Measurements from ENCODE around the gene PTPRO. TPM values are rescaled to one million over a fixed set of nuclear protein-coding genes. Genes with fewer than 3 reads are reported as not detected.

The PTPRO gene
- total and polyA plus RNA-seq, 8 donors = 0.35 to 11.6 (median 0.68) TPM; not detected in 3

GRCh38 chr12:15495746-15496145, 173.4 kb downstream of the PTPRO start:
- intact Hi-C loops (cut with DNase I; ENCODE audit: low total_unique reads) = no loop called here
- TF ChIP-seq CTCF (IDR thresholded peaks at IDR 0.05) (no peak), POLR2AphosphoS5 (IDR thresholded peaks at IDR 0.05) (no peak), POLR2A (IDR thresholded peaks at IDR 0.05) (no peak), EP300 (IDR thresholded peaks at IDR 0.05) (no peak)
- DNase-seq = no peak
- peaks cover 0 to 8% (median 3%) of the 10 kb centered on the region in 4 donors for H3K9me3 ChIP-seq
- no peak overlapping the region for H3K4me3 ChIP-seq
- H3K27ac ChIP-seq = no peak overlapping the region
- no peaks in the 10 kb centered on the region for H3K4me1 ChIP-seq
- H3K36me3 ChIP-seq = no peaks in the 10 kb centered on the region
- 0% methylated on average over 1 of the region's 1 CpG for WGBS, 5 donors
- no peaks in the 10 kb centered on the region for H3K27me3 ChIP-seq

- intact Hi-C loops (cut with DNase I; ENCODE audit: low total_unique reads) = no loop called here
Measured at GRCh38 chr12:15496738-15497137, 174.4 kb downstream of the PTPRO start.

GRCh38 chr12:15497671-15498292, 175.5 kb downstream of the PTPRO start:
- intact Hi-C loops (cut with DNase I; ENCODE audit: low total_unique reads) = no loop called here
- WGBS, 5 donors = 45 to 57% (median 55%) methylated on average over 4 of the region's 4 CpGs
- peaks cover 0 to 5% (median 2%) of the 10 kb centered on the region in 4 donors for H3K9me3 ChIP-seq
- no peak for TF ChIP-seq POLR2AphosphoS5 (IDR thresholded peaks at IDR 0.05)
- no peak for TF ChIP-seq EP300 (IDR thresholded peaks at IDR 0.05)
- no peak overlapping the region for H3K27ac ChIP-seq
- no peak overlapping the region for H3K4me3 ChIP-seq
- peak in 1 of 2 donors; percentile 12 for DNase-seq
- H3K27me3 ChIP-seq = no peaks in the 10 kb centered on the region
- no peaks in the 10 kb centered on the region for H3K36me3 ChIP-seq
- H3K4me1 ChIP-seq = no peaks in the 10 kb centered on the region

More at GRCh38 chr12:15496738-15497137, 174.4 kb downstream of the PTPRO start:
- no peak for DNase-seq
- no peaks in the 10 kb centered on the region for H3K27me3 ChIP-seq
- no peak overlapping the region for H3K27ac ChIP-seq
- TF ChIP-seq CTCF (IDR thresholded peaks at IDR 0.05) (no peak), POLR2A (IDR thresholded peaks at IDR 0.05) (no peak), POLR2AphosphoS5 (IDR thresholded peaks at IDR 0.05) (no peak), EP300 (IDR thresholded peaks at IDR 0.05) (no peak)
- peaks cover 0 to 8% (median 3%) of the 10 kb centered on the region in 4 donors for H3K9me3 ChIP-seq
- no peak overlapping the region for H3K4me3 ChIP-seq
- H3K36me3 ChIP-seq = no peaks in the 10 kb centered on the region
- no peaks in the 10 kb centered on the region for H3K4me1 ChIP-seq

GRCh38 chr12:15502211-15502610, 179.9 kb downstream of the PTPRO start:
- no peak overlapping the region for H3K4me3 ChIP-seq
- no peaks in the 10 kb centered on the region for H3K27me3 ChIP-seq
- H3K4me1 ChIP-seq = no peaks in the 10 kb centered on the region
- no peaks in the 10 kb centered on the region for H3K9me3 ChIP-seq
- 42 to 47% (median 45%) methylated on average over 2 of the region's 2 CpGs for WGBS, 5 donors
- no peak overlapping the region for H3K27ac ChIP-seq
- no peak for DNase-seq
- TF ChIP-seq CTCF (IDR thresholded peaks at IDR 0.05) = no peak
- no peak for TF ChIP-seq EP300 (IDR thresholded peaks at IDR 0.05)
- TF ChIP-seq POLR2A (IDR thresholded peaks at IDR 0.05) = no peak
- TF ChIP-seq POLR2AphosphoS5 (IDR thresholded peaks at IDR 0.05) = no peak
- no peaks in the 10 kb centered on the region for H3K36me3 ChIP-seq
- intact Hi-C loops (cut with DNase I; ENCODE audit: low total_unique reads) = no loop called here

- H3K27ac ChIP-seq = no peak overlapping the region
- no peak for TF ChIP-seq EP300 (IDR thresholded peaks at IDR 0.05)
- no peak for TF ChIP-seq POLR2AphosphoS5 (IDR thresholded peaks at IDR 0.05)
- no peak for TF ChIP-seq POLR2A (IDR thresholded peaks at IDR 0.05)
- no peak for TF ChIP-seq CTCF (IDR thresholded peaks at IDR 0.05)
- WGBS, 5 donors = 79 to 92% (median 88%) methylated on average over 4 of the region's 4 CpGs
- peaks cover 0 to 5% (median 0%) of the 10 kb centered on the region in 4 donors for H3K4me1 ChIP-seq
- no peaks in the 10 kb centered on the region for H3K9me3 ChIP-seq
- no peaks in the 10 kb centered on the region for H3K36me3 ChIP-seq
- no peak for DNase-seq
- intact Hi-C loops (cut with DNase I; ENCODE audit: low total_unique reads) = no loop called here
- no peaks in the 10 kb centered on the region for H3K27me3 ChIP-seq
- no peak overlapping the region for H3K4me3 ChIP-seq
Measured at GRCh38 chr12:15505616-15506015, 183.3 kb downstream of the PTPRO start.
